PC-9 (cell line): ENCODE measurements around the gene BAIAP2. TPM values are rescaled to one million over a fixed set of nuclear protein-coding genes. Genes with fewer than 3 reads are reported as not detected.

ENCODE experiments used
- BruUV-seq: library from RNA; stranded (reverse); fragments of 400-500 nt; replicated peaks from 2 replicates; lab custom pipeline; 2021; lab: Mats Ljungman, UMichigan
- CTCF ChIA-PET: fragments of 300-600 bp; sonication (Branson Sonifier 250); formaldehyde crosslinking; loops from one replicate; lab custom pipeline; 2022; ENCODE audit warnings: antibody characterized with exemption; lab: Charles Lee
- POLR2A ChIA-PET: fragments of 300-600 bp; sonication (Branson Sonifier 250); formaldehyde crosslinking; loops from one replicate; lab custom pipeline; 2022; ENCODE audit warnings: antibody characterized with exemption; ENCODE audit not compliant: unreplicated experiment; lab: Charles Lee
- DNase-seq, 2 experiments: peaks; one replicate each; pipeline versions ENCODE4 v3.0.0 to v3.0.0-alpha.2; 2015 to 2022; ENCODE audit warnings: mixed read lengths in 1 of 2
- H2AFZ ChIP-seq: fragments of 200-600 bp; sonication (generic); 2 replicates; pipeline ENCODE4 v1.8.1; 2017; ENCODE audit warnings: antibody characterized with exemption
- H3F3A ChIP-seq: fragments of 200-600 bp; sonication (generic); 2 replicates; pipeline ENCODE4 v1.8.1; 2017; ENCODE audit warnings: antibody characterized with exemption, mild to moderate bottlenecking, low read depth; ENCODE audit not compliant: insufficient read depth
- H3K27ac ChIP-seq: fragments of 200-600 bp; sonication (generic); 2 replicates; pipeline ENCODE4 v1.6.1; 2016; ENCODE audit warnings: mixed run types
- H3K27me3 ChIP-seq: fragments of 200-600 bp; sonication (generic); 2 replicates; pipeline ENCODE4 v1.6.1; 2016; ENCODE audit warnings: low read depth, mixed run types; ENCODE audit not compliant: insufficient read depth
- H3K36me3 ChIP-seq: fragments of 200-600 bp; sonication (generic); 2 replicates; pipeline ENCODE4 v1.6.1; 2016; ENCODE audit warnings: low read depth, mixed run types
- H3K4me1 ChIP-seq: fragments of 200-600 bp; sonication (generic); replicated peaks from 2 replicates; pipeline ENCODE4 v1.6.1; 2016; ENCODE audit warnings: mixed run types; ENCODE audit not compliant: insufficient read depth
- H3K4me2 ChIP-seq: fragments of 200-600 bp; sonication (generic); 2 replicates; pipeline ENCODE4 v1.6.1; 2017; ENCODE audit warnings: mixed run types
- H3K4me3 ChIP-seq: fragments of 200-600 bp; sonication (generic); 2 replicates; pipeline ENCODE4 v1.6.1; 2016; ENCODE audit warnings: mixed run types
- H3K79me2 ChIP-seq: fragments of 200-600 bp; sonication (generic); 2 replicates; pipeline ENCODE4 v1.6.1; 2017; ENCODE audit warnings: low read depth, mixed run types
- H3K9me2 ChIP-seq: fragments of 200-600 bp; sonication (generic); 2 replicates; pipeline ENCODE4 v1.8.1; 2017; ENCODE audit warnings: mild to moderate bottlenecking; ENCODE audit not compliant: insufficient read depth
- H3K9me3 ChIP-seq: fragments of 200-600 bp; sonication (generic); 2 replicates; pipeline ENCODE4 v1.8.1; 2016; ENCODE audit warnings: low read depth; ENCODE audit not compliant: insufficient read depth
- H4K20me1 ChIP-seq: fragments of 200-600 bp; sonication (generic); 2 replicates; pipeline ENCODE4 v1.8.1; 2017; ENCODE audit not compliant: insufficient read depth
- EZH2 ChIP-seq: fragments of 200-600 bp; sonication (generic); IDR thresholded peaks from 2 replicates; pipeline ENCODE4 v1.8.0; 2017; ENCODE audit warnings: antibody characterized with exemption, low read depth
- intact Hi-C: fragments of 100-400 bp; cut with micrococcal nuclease; formaldehyde crosslinking; loops from one replicate; pipeline ENCODE4 v1.10.0; 2022; ENCODE audit not compliant: unreplicated experiment
- total RNA-seq: library from RNA; stranded (reverse); gene quantifications from 2 replicates; pipeline ENCODE4 v1.2.3, GENCODE V29; 2021
- TF ChIP-seq, protein P1 (sequence below): fragments of 200-600 bp; sonication (generic); conservative IDR thresholded peaks from 2 replicates; pipeline ENCODE4 v1.6.1; 2017; ENCODE audit warnings: mixed run types, antibody characterized with exemption, mild to moderate bottlenecking, moderate library complexity

BAIAP2 gene
- total RNA-seq, 1 experiment from 2014 or later = 125 TPM

DNA sequence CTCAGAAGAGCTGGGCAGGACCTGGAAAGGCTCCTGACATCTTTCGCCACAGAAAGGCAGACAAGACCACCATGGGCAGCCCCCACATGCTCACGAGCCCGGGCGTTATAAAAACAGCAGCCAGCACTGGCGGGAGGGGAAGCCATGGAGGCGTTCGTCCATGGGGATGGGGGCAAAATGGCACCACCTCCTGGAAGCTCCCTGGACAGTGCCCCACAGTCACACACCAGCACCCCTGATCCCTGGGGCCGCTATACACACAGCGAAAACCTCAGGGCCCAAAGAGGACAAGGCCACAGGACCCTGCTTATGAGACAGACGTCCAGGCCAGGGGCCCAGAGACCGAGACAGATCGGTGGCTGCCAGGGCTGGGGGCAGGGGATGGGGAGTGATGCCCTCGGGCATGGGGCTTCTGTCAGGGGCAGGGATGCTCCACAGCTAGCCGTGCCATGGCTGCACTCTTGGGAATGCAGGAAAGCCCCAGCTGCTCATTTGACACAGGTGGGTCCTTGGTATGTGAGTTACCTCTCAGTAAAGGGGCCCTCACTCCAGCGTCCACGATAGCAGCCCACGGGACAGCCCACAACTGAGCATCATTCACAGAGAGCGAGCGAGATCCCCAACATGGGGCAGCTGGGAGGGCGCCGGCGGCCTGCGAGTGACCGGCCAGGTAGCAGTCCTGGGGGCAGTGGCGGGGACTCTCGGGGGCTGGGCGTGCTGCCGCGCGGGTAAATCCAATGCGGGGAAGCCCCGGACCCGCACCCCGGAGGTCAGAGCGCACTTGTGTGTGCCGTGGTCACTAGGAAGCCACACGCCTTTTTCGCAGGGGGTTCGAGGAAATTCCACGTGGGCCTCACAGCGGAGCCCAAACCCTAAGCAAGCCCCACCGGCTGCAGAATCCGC lies 124.0 kb downstream of the BAIAP2 start:
- ChIA-PET CTCF (no interaction called here), POLR2A (no interaction called here)
- H2AFZ ChIP-seq = no peak overlapping the region
- H3K9me2 ChIP-seq = no peaks in the 10 kb centered on the region
- H3K4me1 ChIP-seq = no peaks in the 10 kb centered on the region
- H3K27me3 ChIP-seq = peaks cover 8% of the 10 kb centered on the region; the same call in 1 of the 2 replicates
- DNase-seq = no peak
- no peaks in the 10 kb centered on the region for H4K20me1 ChIP-seq
- intact Hi-C loops = no loop called here
- no peak overlapping the region for H3K4me3 ChIP-seq
- no peaks in the 10 kb centered on the region for H3K79me2 ChIP-seq
- no peaks in the 10 kb centered on the region for H3K9me3 ChIP-seq
- H3K36me3 ChIP-seq = no peaks in the 10 kb centered on the region
- H3K4me2 ChIP-seq = no peak overlapping the region
- H3F3A ChIP-seq = no peaks in the 10 kb centered on the region
- no peak for TF ChIP-seq EZH2
- TF ChIP-seq, protein P1, sequence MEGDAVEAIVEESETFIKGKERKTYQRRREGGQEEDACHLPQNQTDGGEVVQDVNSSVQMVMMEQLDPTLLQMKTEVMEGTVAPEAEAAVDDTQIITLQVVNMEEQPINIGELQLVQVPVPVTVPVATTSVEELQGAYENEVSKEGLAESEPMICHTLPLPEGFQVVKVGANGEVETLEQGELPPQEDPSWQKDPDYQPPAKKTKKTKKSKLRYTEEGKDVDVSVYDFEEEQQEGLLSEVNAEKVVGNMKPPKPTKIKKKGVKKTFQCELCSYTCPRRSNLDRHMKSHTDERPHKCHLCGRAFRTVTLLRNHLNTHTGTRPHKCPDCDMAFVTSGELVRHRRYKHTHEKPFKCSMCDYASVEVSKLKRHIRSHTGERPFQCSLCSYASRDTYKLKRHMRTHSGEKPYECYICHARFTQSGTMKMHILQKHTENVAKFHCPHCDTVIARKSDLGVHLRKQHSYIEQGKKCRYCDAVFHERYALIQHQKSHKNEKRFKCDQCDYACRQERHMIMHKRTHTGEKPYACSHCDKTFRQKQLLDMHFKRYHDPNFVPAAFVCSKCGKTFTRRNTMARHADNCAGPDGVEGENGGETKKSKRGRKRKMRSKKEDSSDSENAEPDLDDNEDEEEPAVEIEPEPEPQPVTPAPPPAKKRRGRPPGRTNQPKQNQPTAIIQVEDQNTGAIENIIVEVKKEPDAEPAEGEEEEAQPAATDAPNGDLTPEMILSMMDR = no peak
- no peak overlapping the region for H3K27ac ChIP-seq
- BruUV-seq = no TSS peak

DNA sequence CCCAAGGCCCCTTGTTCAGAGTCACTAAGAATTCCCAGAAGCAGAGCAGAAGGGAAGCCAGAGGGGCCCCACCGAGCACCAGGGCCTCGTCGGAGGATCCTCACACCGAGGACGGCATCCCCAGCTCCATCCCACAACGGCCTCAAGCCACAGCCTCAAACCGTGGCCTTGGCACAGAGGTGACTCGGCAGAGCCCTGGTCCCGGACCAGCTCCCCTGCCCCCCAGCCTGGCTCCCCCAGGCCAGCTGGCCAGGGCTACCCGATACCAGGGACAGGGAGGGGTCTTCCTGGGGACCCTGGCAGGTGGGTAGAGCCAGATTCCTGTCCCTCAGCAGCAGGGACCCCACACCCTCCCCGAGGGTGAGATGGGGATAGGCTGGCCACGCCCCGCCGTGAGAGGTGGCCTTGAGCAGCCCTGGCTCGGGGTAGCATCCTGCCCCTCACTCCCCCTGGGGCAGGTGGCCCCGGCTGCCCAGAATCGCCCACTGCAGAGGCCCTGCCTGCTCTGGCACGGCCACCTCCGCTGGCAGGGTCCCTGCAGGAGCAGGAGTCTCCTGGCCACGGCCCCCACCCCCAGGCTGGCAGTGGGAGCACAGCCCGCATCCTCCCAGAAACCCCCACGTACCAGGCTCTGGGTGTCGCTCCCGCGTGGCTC lies 124.8 kb downstream of the BAIAP2 start:
- Histone ChIP-seq H3F3A (no peaks in the 10 kb centered on the region), H3K9me2 (no peaks in the 10 kb centered on the region), H3K27me3 (peaks cover 16% of the 10 kb centered on the region; the same call in 1 of the 2 replicates), H3K4me3 (no peak overlapping the region), H3K9me3 (no peaks in the 10 kb centered on the region), H4K20me1 (no peaks in the 10 kb centered on the region), H2AFZ (no peak overlapping the region), H3K4me2 (no peak overlapping the region), H3K36me3 (no peaks in the 10 kb centered on the region), H3K27ac (no peak overlapping the region), H3K4me1 (no peaks in the 10 kb centered on the region), H3K79me2 (no peaks in the 10 kb centered on the region)
- ChIA-PET CTCF (no interaction called here), POLR2A (no interaction called here)
- intact Hi-C loops = no loop called here
- no TSS peak for BruUV-seq
- no peak for TF ChIP-seq EZH2
- TF ChIP-seq, protein P1 = no peak
- no peak for DNase-seq

DNA sequence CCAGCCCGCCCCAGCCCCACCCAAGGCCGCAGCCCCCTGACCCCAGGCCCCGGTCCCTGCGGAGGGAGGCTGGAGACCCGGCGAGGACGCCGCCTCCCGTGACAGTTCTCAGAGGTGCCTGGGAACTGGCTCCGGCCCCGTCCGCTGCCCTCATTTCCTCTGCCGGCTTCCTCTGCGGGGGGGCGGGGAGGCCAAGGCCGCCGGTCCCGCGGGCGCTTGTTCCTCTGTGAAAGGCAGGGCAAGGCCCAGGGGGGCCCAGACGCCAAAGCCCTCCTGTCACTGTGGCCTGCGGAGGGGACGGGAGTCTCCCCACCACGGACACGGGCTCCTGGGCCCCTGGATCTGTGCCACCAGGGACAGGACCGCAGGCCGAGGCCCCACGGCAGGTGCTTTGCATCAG lies 125.4 kb downstream of the BAIAP2 start:
- ChIA-PET CTCF (no interaction called here), POLR2A (no interaction called here)
- H3F3A ChIP-seq = no peaks in the 10 kb centered on the region

More for the DNA sequence above, 125.4 kb downstream of the BAIAP2 start:
- Histone ChIP-seq H3K4me2 (no peak overlapping the region), H3K27me3 (peaks cover 21% of the 10 kb centered on the region; the same call in 1 of the 2 replicates), H3K4me3 (no peak overlapping the region), H3K9me2 (no peaks in the 10 kb centered on the region), H4K20me1 (no peaks in the 10 kb centered on the region), H3K27ac (no peak overlapping the region), H3K9me3 (no peaks in the 10 kb centered on the region), H3K79me2 (no peaks in the 10 kb centered on the region), H3K4me1 (no peaks in the 10 kb centered on the region), H2AFZ (no peak overlapping the region), H3K36me3 (no peaks in the 10 kb centered on the region)
- TF ChIP-seq, protein P1 = no peak
- no peak for TF ChIP-seq EZH2
- no peak for DNase-seq
- intact Hi-C loops = no loop called here
- no TSS peak for BruUV-seq
